K562 (cell line): ENCODE data around the gene PRRC2C. TPM values are rescaled to one million over a fixed set of nuclear protein-coding genes. Genes with fewer than 3 reads are reported as not detected.

Experiments used
- ATAC-seq: fragments of 200-7000 bp; cut with Tn5 transposase; 3 replicates; pipeline ENCODE4 v1.9.1; 2020; ENCODE audit warnings: moderate library complexity
- BruUV-seq: library from RNA; stranded (reverse); fragments of 400-500 nt; replicated peaks from 2 replicates; lab custom pipeline; 2021; lab: Mats Ljungman, UMichigan
- CTCF ChIA-PET: fragments of 300-600 bp; formaldehyde crosslinking; extraction: SDS; loops from one replicate; lab custom pipeline; 2021; ENCODE audit warnings: low intra/inter-chr PET ratio; lab: Yijun Ruan, JAX
- POLR2A ChIA-PET: fragments of 300-600, 350-650 bp; sonication (Branson Sonifier 250); formaldehyde crosslinking; extraction: SDS; loops from one replicate; lab custom pipeline; 2021; ENCODE audit warnings: antibody characterized with exemption, inconsistent platforms; lab: Yijun Ruan, JAX
- DNase-seq, 4 experiments: peaks; one replicate each; pipeline versions ENCODE4 v3.0.0 to v3.0.0-alpha.2; 2011 to 2018; ENCODE audit warnings: low spot score in 3 of 4, mixed read lengths in 3 of 4; ENCODE audit errors: extremely low read depth in 1 of 4
- FAIRE-seq: peaks from 2 replicates; lab custom pipeline; 2011; peaks lifted over from hg19 to GRCh38; lab: Jason Lieb, UNC
- H2AFZ ChIP-seq: 2 replicates; pipeline ENCODE4 v1.6.0; 2011; ENCODE audit warnings: low read depth, low read length, control low read depth, inconsistent platforms
- H3K27ac ChIP-seq: fragments of 200-600 bp; 3 replicates; pipeline ENCODE4 v1.8.0; 2011; ENCODE audit warnings: low read depth, mild to moderate bottlenecking, control low read depth, inconsistent platforms, low read length, moderate library complexity, mixed read lengths; ENCODE audit errors: extremely low read depth
- H3K27me3 ChIP-seq, 2 experiments: fragments of 300-600 bp in 1 of 2; 2 replicates in 1 of 2; 3 replicates in 1 of 2; pipeline versions ENCODE4 v1.6.0 to v1.8.0; 2011; ENCODE audit warnings: inconsistent platforms in 2 of 2, low read length in 2 of 2, mild to moderate bottlenecking in 1 of 2, mixed read lengths in 1 of 2, moderate library complexity in 1 of 2; ENCODE audit not compliant: control insufficient read depth in 2 of 2, insufficient read depth in 2 of 2
- H3K36me3 ChIP-seq: fragments of 300-600 bp; 3 replicates; pipeline ENCODE4 v1.8.0; 2011; ENCODE audit warnings: mild to moderate bottlenecking, low read length, inconsistent platforms; ENCODE audit not compliant: control insufficient read depth, insufficient read depth
- H3K4me1 ChIP-seq, 2 experiments: fragments of 200-600 bp in 1 of 2; replicated peaks in 1 of 2; 2 replicates in 1 of 2; 3 replicates in 1 of 2; pipeline versions ENCODE4 v1.5.1 to v1.8.0; 2011; ENCODE audit warnings: inconsistent platforms in 2 of 2, low read length in 2 of 2, mild to moderate bottlenecking in 1 of 2, mixed read lengths in 1 of 2, moderate library complexity in 1 of 2; ENCODE audit not compliant: control insufficient read depth in 2 of 2, insufficient read depth in 2 of 2
- H3K4me2 ChIP-seq: 2 replicates; pipeline ENCODE4 v1.6.1; 2011; ENCODE audit warnings: low read length, control low read depth, inconsistent platforms, mixed read lengths; ENCODE audit not compliant: insufficient read depth
- H3K4me3 ChIP-seq: fragments of 200-600 bp; sonication (generic), shearing (Covaris generic); 2 replicates; pipeline ENCODE4 v1.5.1; 2016; ENCODE audit warnings: control low read depth, inconsistent platforms
- H3K79me2 ChIP-seq: fragments of 200-600 bp; 3 replicates; pipeline ENCODE4 v1.8.0; 2011; ENCODE audit warnings: low read length, inconsistent platforms; ENCODE audit not compliant: control insufficient read depth, insufficient read depth
- H3K9ac ChIP-seq, 2 experiments: 2 replicates each; pipeline versions ENCODE4 v1.6.0 to v1.6.1; 2011; ENCODE audit warnings: low read depth in 2 of 2, low read length in 2 of 2, control low read depth in 1 of 2, inconsistent platforms in 1 of 2, mild to moderate bottlenecking in 1 of 2, mixed read lengths in 1 of 2; ENCODE audit not compliant: insufficient read depth in 1 of 2
- H3K9me1 ChIP-seq: one replicate; pipeline ENCODE4 v1.6.0; 2011; ENCODE audit warnings: inconsistent platforms, mild to moderate bottlenecking, low read length, moderate library complexity; ENCODE audit not compliant: control insufficient read depth, insufficient read depth
- H3K9me3 ChIP-seq: replicated peaks from 2 replicates; pipeline ENCODE4 v1.5.1; 2011; ENCODE audit warnings: low read depth, low read length, inconsistent platforms; ENCODE audit not compliant: control insufficient read depth, insufficient read depth
- H4K20me1 ChIP-seq: replicated peaks from 2 replicates; pipeline ENCODE4 v1.6.1; 2011; ENCODE audit warnings: low read length, inconsistent platforms, mixed read lengths; ENCODE audit not compliant: control insufficient read depth, insufficient read depth
- CEBPB ChIP-seq: fragments of 450-650 bp; IDR thresholded peaks from 2 replicates; pipeline ENCODE4 v1.6.1; 2016; ENCODE audit warnings: missing genetic modification characterization, missing compliant biosample characterization
- CHD1 ChIP-seq: fragments of 200-600 bp; sonication (generic); IDR thresholded peaks from one replicate; pipeline ENCODE4 v1.6.1; 2012; ENCODE audit warnings: mild to moderate bottlenecking, moderate library complexity, low read length, inconsistent platforms
- HDAC6 ChIP-seq: IDR thresholded peaks from 2 replicates; pipeline ENCODE4 v1.6.1; 2012; ENCODE audit warnings: low read depth, mild to moderate bottlenecking, control low read depth, inconsistent platforms, low read length, moderate library complexity
- IRF2 ChIP-seq: sonication (generic); formaldehyde crosslinking; IDR thresholded peaks from 2 replicates; pipeline ENCODE4 v1.8.1; 2022; ENCODE audit warnings: mild to moderate bottlenecking, missing genetic modification reagents
- KDM4B ChIP-seq, 2 experiments: fragments of 450-650 bp in 1 of 2; sonication (generic) in 1 of 2; IDR thresholded peaks; 2 replicates each; pipeline ENCODE4 v1.6.1; 2016 to 2017; ENCODE audit warnings: borderline replicate concordance in 2 of 2, antibody characterized with exemption in 1 of 2, low read depth in 1 of 2, mild to moderate bottlenecking in 1 of 2
- L3MBTL2 ChIP-seq: fragments of 450-650 bp; IDR thresholded peaks from 2 replicates; pipeline ENCODE4 v1.6.1; 2016; ENCODE audit warnings: mild to moderate bottlenecking, moderate library complexity
- MAFG ChIP-seq: fragments of 450-650 bp; conservative IDR thresholded peaks from 2 replicates; pipeline ENCODE4 v1.6.1; 2016; ENCODE audit warnings: missing genetic modification characterization, missing compliant biosample characterization
- NFE2 ChIP-seq: IDR thresholded peaks from 2 replicates; pipeline ENCODE4 v1.6.1; 2014; ENCODE audit warnings: antibody characterized with exemption, low read depth
- PHB ChIP-seq: fragments of 250-450 bp; sonication (Bioruptor Pico); IDR thresholded peaks from 2 replicates; pipeline ENCODE4 v1.5.0; 2021
- PPARD ChIP-seq: fragments of 250-450 bp; sonication (Bioruptor Pico); IDR thresholded peaks from 2 replicates; pipeline ENCODE4 v1.8.0; 2022; ENCODE audit warnings: inconsistent platforms, mild to moderate bottlenecking, moderate library complexity
- PTTG1 ChIP-seq: fragments of 450-650 bp; IDR thresholded peaks from 2 replicates; pipeline ENCODE4 v1.6.1; 2016; ENCODE audit warnings: low read depth, mild to moderate bottlenecking, missing genetic modification characterization, missing compliant biosample characterization
- RAD51 ChIP-seq: fragments of 450-650 bp; IDR thresholded peaks from 2 replicates; pipeline ENCODE4 v1.7.1; 2016; ENCODE audit warnings: low read depth, mild to moderate bottlenecking, borderline replicate concordance
- SMARCE1 ChIP-seq: fragments of 450-650 bp; IDR thresholded peaks from 2 replicates; pipeline ENCODE4 v1.7.1; 2016; ENCODE audit warnings: mild to moderate bottlenecking
- TCF3 ChIP-seq: sonication (generic); formaldehyde crosslinking; IDR thresholded peaks from 2 replicates; pipeline ENCODE4 v1.4.0; 2020; ENCODE audit warnings: mild to moderate bottlenecking, missing genetic modification reagents
- TSC22D4 ChIP-seq: fragments of 450-650 bp; IDR thresholded peaks from 2 replicates; pipeline ENCODE4 v1.6.1; 2016; ENCODE audit warnings: missing genetic modification characterization, missing biosample characterization, control low read depth
- WHSC1 ChIP-seq: IDR thresholded peaks from one replicate; pipeline ENCODE4 v1.6.1; 2012; ENCODE audit warnings: low read length, control low read depth, inconsistent platforms
- ZFP36 ChIP-seq: fragments of 150-350 bp; IDR thresholded peaks from 2 replicates; pipeline ENCODE4 v1.6.1; 2018; ENCODE audit warnings: low read length, low read depth; ENCODE audit not compliant: partially characterized antibody
- ZNF316 ChIP-seq: fragments of 450-650 bp; IDR thresholded peaks from 2 replicates; pipeline ENCODE4 v1.6.1; 2016
- ZNF780A ChIP-seq: fragments of 250-450 bp; sonication (Bioruptor Pico); IDR thresholded peaks from 2 replicates; pipeline ENCODE4 v1.5.0; 2021; ENCODE audit warnings: mild to moderate bottlenecking
- WGBS: fragments of 100-300 bp; shearing (Covaris generic); methylation state at CpG from one replicate; pipeline ENCODE4 v1.1.6; 2016; ENCODE audit warnings: low coverage, mixed read lengths; ENCODE audit not compliant: insufficient coverage; ENCODE audit errors: missing lambda C conversion rate; 5-methylcytosine and 5-hydroxymethylcytosine counted together
- in situ Hi-C: fragments of 300-500 bp; cut with MboI; formaldehyde crosslinking; loops from 4 replicates; pipeline ENCODE4 v1.15.0; 2018; ENCODE audit warnings: inconsistent platforms, mixed read lengths
- intact Hi-C: fragments of 100-400 bp; cut with micrococcal nuclease; formaldehyde crosslinking; loops from 2 replicates; pipeline ENCODE4 v1.14.2; 2022
- polyA plus RNA-seq, 8 experiments: library from polyadenylated mRNA; depleted of rRNA in 4 of 8; stranded (reverse) in 5 of 8; unstranded in 3 of 8; fragments of >200 nt; fragmentation: Nextera tagmentation in 2 of 8; fragmentation: Illumina TruSeq in 1 of 8; extraction: Ambion mirVana in 2 of 8; extraction: Trizol in 1 of 8; gene quantifications; 2 replicates each; pipeline versions ENCODE4 v1.2.1 to v1.2.3, GENCODE V29; 2011 to 2014; ENCODE audit warnings: inconsistent platforms in 1 of 8, missing spikeins in 1 of 8
- total RNA-seq, 7 experiments: library from RNA; depleted of rRNA in 6 of 7; stranded (reverse); fragments of >200 nt in 6 of 7; fragmentation: Illumina TruSeq in 2 of 7; extraction: Trizol in 2 of 7; gene quantifications; 2 replicates each; pipeline versions ENCODE4 v1.2.1 to v1.2.3, GENCODE V29; 2011 to 2021; ENCODE audit warnings: low replicate concordance in 1 of 7
- TF ChIP-seq, protein P1 (sequence below): sonication (generic); formaldehyde crosslinking; IDR thresholded peaks from 2 replicates; pipeline ENCODE4 v1.8.0; 2022; ENCODE audit warnings: missing genetic modification reagents, mild to moderate bottlenecking, borderline replicate concordance
- TF ChIP-seq, protein P2 (sequence below): sonication (generic); IDR thresholded peaks from 2 replicates; pipeline ENCODE4 v1.6.1; 2016

PRRC2C gene
- total and polyA plus RNA-seq, 9 of the 15 experiments (the other 6 are each of a cell fraction or from before 2014, with no cell fraction given), result 61.9 to 237 (median 105) TPM

DNA sequence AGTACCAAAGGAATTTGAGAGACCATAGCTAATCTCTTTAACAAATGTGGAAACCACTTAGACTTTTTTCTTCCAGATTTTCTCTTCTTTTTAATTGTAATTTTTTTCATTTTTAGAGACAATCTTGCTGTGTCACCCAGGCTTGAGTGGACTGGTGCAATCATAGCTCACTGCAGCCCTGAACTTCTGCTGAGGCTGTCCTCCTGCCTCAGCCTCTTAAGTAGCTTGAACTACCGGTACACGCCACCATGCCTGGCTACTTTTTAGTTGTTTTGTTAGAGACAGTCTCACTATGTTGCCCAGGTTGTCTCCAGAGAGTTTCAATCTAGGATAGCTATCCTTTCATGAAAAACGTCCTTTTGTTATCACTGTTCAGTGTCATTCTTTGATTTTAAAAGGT is 15.0 kb downstream of the PRRC2C start:
- Histone ChIP-seq H3K79me2 (peaks cover 100% of the 10 kb centered on the region), H3K27ac (no peak overlapping the region), H3K9ac (no peak overlapping the region), H3K9me3 (no peaks in the 10 kb centered on the region), H3K36me3 (peaks cover 57% of the 10 kb centered on the region; the same call in 2 of the 3 replicates), H3K4me2 (no peak overlapping the region), H3K4me3 (no peak overlapping the region), H3K4me1 (no peaks in the 10 kb centered on the region; a peak in 1 of 5 replicates), H4K20me1 (peaks cover 41% of the 10 kb centered on the region), H2AFZ (no peak overlapping the region), H3K9me1 (no peaks in the 10 kb centered on the region), H3K27me3 (no peaks in the 10 kb centered on the region)
- 76% methylated on average over 3 of the region's 3 CpGs for WGBS
- ATAC-seq (peak; percentile 58), DNase-seq (peak in 1 of 4 experiments; percentile 25), FAIRE-seq (no peak)
- CTCF ChIA-PET, result no interaction called here
- in situ Hi-C loops (no loop called here), intact Hi-C loops (no loop called here)
- no TSS peak for BruUV-seq
- POLR2A ChIA-PET, result interaction anchor here (0.8 to 5.6 kb wide), 3 partner anchors 13 to 15 kb away, joined by 3 to 34 read pairs (median 10); partner anchors contain the start of gene PRRC2C
- TF ChIP-seq PTTG1 (no peak), IRF2 (CRISPR knock-in tag) (no peak), TSC22D4 (tag) (no peak), ZFP36 (no peak), NFE2 (peak; percentile 22; the same call in 1 of the 2 replicates), L3MBTL2 (no peak), ZNF316 (peak; percentile 12; the same call in 1 of the 2 replicates), CHD1 (no peak), KDM4B (IDR thresholded peaks at IDR 0.05; ENCODE audit: borderline replicate concordance in 2 of 2, low read depth in 1 of 2) (no peak), PHB (CRISPR knock-in tag) (no peak), RAD51 (no peak), MAFG (tag) (0 out of 2 replicates have a peak, but pooled peaks have one; percentile 6), PPARD (CRISPR knock-in tag) (no peak), ZNF780A (CRISPR knock-in tag) (no peak), CEBPB (tag) (no peak), HDAC6 (no peak), SMARCE1 (no peak), WHSC1 (no peak), TCF3 (CRISPR knock-in tag) (no peak)
- TF ChIP-seq, protein P1, sequence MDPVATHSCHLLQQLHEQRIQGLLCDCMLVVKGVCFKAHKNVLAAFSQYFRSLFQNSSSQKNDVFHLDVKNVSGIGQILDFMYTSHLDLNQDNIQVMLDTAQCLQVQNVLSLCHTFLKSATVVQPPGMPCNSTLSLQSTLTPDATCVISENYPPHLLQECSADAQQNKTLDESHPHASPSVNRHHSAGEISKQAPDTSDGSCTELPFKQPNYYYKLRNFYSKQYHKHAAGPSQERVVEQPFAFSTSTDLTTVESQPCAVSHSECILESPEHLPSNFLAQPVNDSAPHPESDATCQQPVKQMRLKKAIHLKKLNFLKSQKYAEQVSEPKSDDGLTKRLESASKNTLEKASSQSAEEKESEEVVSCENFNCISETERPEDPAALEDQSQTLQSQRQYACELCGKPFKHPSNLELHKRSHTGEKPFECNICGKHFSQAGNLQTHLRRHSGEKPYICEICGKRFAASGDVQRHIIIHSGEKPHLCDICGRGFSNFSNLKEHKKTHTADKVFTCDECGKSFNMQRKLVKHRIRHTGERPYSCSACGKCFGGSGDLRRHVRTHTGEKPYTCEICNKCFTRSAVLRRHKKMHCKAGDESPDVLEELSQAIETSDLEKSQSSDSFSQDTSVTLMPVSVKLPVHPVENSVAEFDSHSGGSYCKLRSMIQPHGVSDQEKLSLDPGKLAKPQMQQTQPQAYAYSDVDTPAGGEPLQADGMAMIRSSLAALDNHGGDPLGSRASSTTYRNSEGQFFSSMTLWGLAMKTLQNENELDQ (CRISPR knock-in tag), result no peak
- TF ChIP-seq, protein P2, sequence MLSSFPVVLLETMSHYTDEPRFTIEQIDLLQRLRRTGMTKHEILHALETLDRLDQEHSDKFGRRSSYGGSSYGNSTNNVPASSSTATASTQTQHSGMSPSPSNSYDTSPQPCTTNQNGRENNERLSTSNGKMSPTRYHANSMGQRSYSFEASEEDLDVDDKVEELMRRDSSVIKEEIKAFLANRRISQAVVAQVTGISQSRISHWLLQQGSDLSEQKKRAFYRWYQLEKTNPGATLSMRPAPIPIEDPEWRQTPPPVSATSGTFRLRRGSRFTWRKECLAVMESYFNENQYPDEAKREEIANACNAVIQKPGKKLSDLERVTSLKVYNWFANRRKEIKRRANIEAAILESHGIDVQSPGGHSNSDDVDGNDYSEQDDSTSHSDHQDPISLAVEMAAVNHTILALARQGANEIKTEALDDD, result no peak
